CD14-positive monocyte (primary cell): ENCODE data around the gene PSTPIP2. TPM values are rescaled to one million over a fixed set of nuclear protein-coding genes. Genes with fewer than 3 reads are reported as not detected.

Experiments used
- DNase-seq, 3 donors: peaks; one replicate each; pipeline ENCODE4 v3.0.0-alpha.2; 2011 to 2022
- H2AFZ ChIP-seq: 2 replicates; pipeline ENCODE4 v1.6.0; 2012; ENCODE audit warnings: mild to moderate bottlenecking, low read depth, low read length, inconsistent platforms; ENCODE audit not compliant: insufficient read depth, poor library complexity, severe bottlenecking
- H3K27ac ChIP-seq, 2 donors: 1 replicate in 1 of 2; 2 replicates in 1 of 2; pipeline ENCODE4 v1.5.1; 2012 to 2013; ENCODE audit warnings: low read length in 2 of 2, control low read depth in 1 of 2, inconsistent platforms in 1 of 2, low read depth in 1 of 2, mild to moderate bottlenecking in 1 of 2
- H3K27me3 ChIP-seq, 2 donors: one replicate each; pipeline versions ENCODE4 v1.6.0 to v1.6.1; 2011 to 2013; ENCODE audit warnings: low read length in 2 of 2; ENCODE audit not compliant: control insufficient read depth in 2 of 2, insufficient read depth in 2 of 2
- H3K36me3 ChIP-seq, 2 donors: replicated peaks in 1 of 2; 1 replicate in 1 of 2; 2 replicates in 1 of 2; pipeline versions ENCODE4 v1.5.1 to v1.6.1; 2012 to 2013; ENCODE audit warnings: low read length in 2 of 2, control low read depth in 1 of 2, inconsistent platforms in 1 of 2, mild to moderate bottlenecking in 1 of 2; ENCODE audit not compliant: insufficient read depth in 2 of 2, control insufficient read depth in 1 of 2
- H3K4me1 ChIP-seq, 2 donors: 1 replicate in 1 of 2; 2 replicates in 1 of 2; pipeline versions ENCODE4 v1.5.1 to v1.6.1; 2012 to 2013; ENCODE audit warnings: low read length in 2 of 2, control low read depth in 1 of 2, inconsistent platforms in 1 of 2, mild to moderate bottlenecking in 1 of 2, moderate library complexity in 1 of 2; ENCODE audit not compliant: insufficient read depth in 2 of 2, control insufficient read depth in 1 of 2
- H3K4me2 ChIP-seq: replicated peaks from 2 replicates; pipeline ENCODE3; 2012; ENCODE audit warnings: low read length, moderate library complexity, mild to moderate bottlenecking; ENCODE audit not compliant: poor library complexity, severe bottlenecking; ENCODE audit errors: extremely low read depth
- H3K4me3 ChIP-seq, 3 experiments: fragments of 200-600 bp in 1 of 3; sonication (generic) in 1 of 3; replicated peaks in 1 of 3; 1 replicate in 2 of 3; 2 replicates in 1 of 3; pipeline ENCODE4 v1.5.1; 2011 to 2013; ENCODE audit warnings: low read length in 3 of 3, mild to moderate bottlenecking in 3 of 3, control low read depth in 2 of 3, low read depth in 2 of 3, inconsistent platforms in 1 of 3, moderate library complexity in 1 of 3
- H3K79me2 ChIP-seq: 2 replicates; pipeline ENCODE4 v1.6.0; 2012; ENCODE audit warnings: mild to moderate bottlenecking, control low read depth, inconsistent platforms, low read length, moderate library complexity; ENCODE audit not compliant: insufficient read depth
- H3K9ac ChIP-seq: 2 replicates; pipeline ENCODE4 v1.6.0; 2017; ENCODE audit warnings: low read length, mild to moderate bottlenecking; ENCODE audit not compliant: insufficient read depth, poor library complexity, severe bottlenecking
- H3K9me3 ChIP-seq, 2 donors: replicated peaks in 1 of 2; 1 replicate in 1 of 2; 2 replicates in 1 of 2; pipeline versions ENCODE4 v1.5.1 to v1.6.1; 2012 to 2013; ENCODE audit warnings: low read length in 2 of 2, control low read depth in 1 of 2; ENCODE audit not compliant: control insufficient read depth in 1 of 2, insufficient read depth in 1 of 2
- H4K20me1 ChIP-seq: 2 replicates; pipeline ENCODE4 v1.6.0; 2012; ENCODE audit warnings: mild to moderate bottlenecking, low read length, control low read depth, moderate library complexity; ENCODE audit not compliant: insufficient read depth
- H3K27ac Mint-ChIP-seq, 7 donors: one replicate each; pipeline ENCODE4 v1.8.0; 2020; ENCODE audit warnings: mild to moderate bottlenecking in 7 of 7, mixed read lengths in 7 of 7, moderate library complexity in 6 of 7, inconsistent platforms in 2 of 7
- H3K27me3 Mint-ChIP-seq, 3 donors: one replicate each; pipeline ENCODE4 v1.8.0; 2021 to 2022; ENCODE audit warnings: low read depth in 3 of 3, mild to moderate bottlenecking in 3 of 3, mixed read lengths in 3 of 3, moderate library complexity in 3 of 3, inconsistent platforms in 1 of 3
- H3K36me3 Mint-ChIP-seq, 2 donors: one replicate each; pipeline ENCODE4 v1.8.0; 2020; ENCODE audit warnings: mixed read lengths in 2 of 2, inconsistent platforms in 1 of 2, mild to moderate bottlenecking in 1 of 2
- H3K4me1 Mint-ChIP-seq: one replicate; pipeline ENCODE4 v1.8.0; 2020; ENCODE audit warnings: mild to moderate bottlenecking, mixed read lengths
- H3K4me3 Mint-ChIP-seq, 2 donors: one replicate each; pipeline ENCODE4 v1.8.0; 2020; ENCODE audit warnings: mild to moderate bottlenecking in 2 of 2, mixed read lengths in 2 of 2, moderate library complexity in 1 of 2
- H3K9me3 Mint-ChIP-seq, 7 donors: one replicate each; pipeline ENCODE4 v1.8.0; 2020 to 2022; ENCODE audit warnings: mixed read lengths in 7 of 7, mild to moderate bottlenecking in 6 of 7, moderate library complexity in 6 of 7, inconsistent platforms in 2 of 7
- CTCF ChIP-seq: fragments of 200-600 bp; IDR thresholded peaks from one replicate; pipeline ENCODE4 v1.8.0; 2022; ENCODE audit warnings: antibody characterized with exemption, mild to moderate bottlenecking
- WGBS: methylation state at CpG from one replicate; pipeline ENCODE4 v1.1.5; 2013; ENCODE audit warnings: missing lambda C conversion rate; ENCODE audit not compliant: insufficient coverage; 5-methylcytosine and 5-hydroxymethylcytosine counted together
- intact Hi-C, 2 donors: fragments of 100-400 bp; cut with micrococcal nuclease; formaldehyde crosslinking; loops; one replicate each; pipeline versions ENCODE4 v1.15.0 to v1.15.1; 2023
- polyA plus RNA-seq, 3 donors: library from polyadenylated mRNA; depleted of rRNA in 1 of 3; unstranded in 2 of 3; stranded (reverse) in 1 of 3; fragments of 300-500 nt in 2 of 3; fragments of >200 nt in 1 of 3; fragmentation: Illumina TruSeq in 2 of 3; gene quantifications; 1 replicate in 2 of 3; 2 replicates in 1 of 3; pipeline ENCODE4 v1.2.3, GENCODE V29; 2012 to 2021

Gene PSTPIP2
- polyA plus RNA-seq, 3 donors = 35.0 to 64.1 (median 42.3) TPM

- H3K27me3 ChIP-seq = no peaks in the 10 kb centered on the region
- no peaks in the 10 kb centered on the region for H3K9me3 ChIP-seq
- H3K4me2 ChIP-seq = no peak overlapping the region
- H3K36me3 ChIP-seq = no peaks in the 10 kb centered on the region
- H4K20me1 ChIP-seq = peaks cover 79% of the 10 kb centered on the region
- no peak for TF ChIP-seq CTCF
- H3K4me1 ChIP-seq = peaks cover 7 to 13% of the 10 kb centered on the region in 2 donors
- H3K9me3 Mint-ChIP-seq = no peaks in the 10 kb centered on the region
- peaks cover 0 to 1% (median 0%) of the 10 kb centered on the region in 3 donors for H3K27me3 Mint-ChIP-seq
- peaks cover 95% of the 10 kb centered on the region for H3K79me2 ChIP-seq
- no peak for DNase-seq
- peaks cover 39% of the 10 kb centered on the region for H3K4me1 Mint-ChIP-seq
- no peak overlapping the region for H3K9ac ChIP-seq
- peak overlapping the region in 3 of 7 donors; percentile 19 to 72 (median 26) for H3K27ac Mint-ChIP-seq
- no peak overlapping the region for H3K4me3 Mint-ChIP-seq
- H3K4me3 ChIP-seq = no peak overlapping the region
- WGBS = no CpG with 5 or more reads among the region's 1 CpG
- intact Hi-C loops = no loop called here
- peak overlapping the region in 1 of 2 donors; percentile 36 for H3K27ac ChIP-seq
- H3K36me3 Mint-ChIP-seq = peaks cover 5 to 24% of the 10 kb centered on the region in 2 donors
- H2AFZ ChIP-seq = no peak overlapping the region
These were observed 10.3 kb downstream of the PSTPIP2 start for GRCh38 chr18:46061796-46062195.

GRCh38 chr18:46061387-46061786 is 10.7 kb downstream of the PSTPIP2 start:
- H3K36me3 ChIP-seq = no peaks in the 10 kb centered on the region
- intact Hi-C loops = no loop called here
- H3K4me1 ChIP-seq = peaks cover 7 to 13% of the 10 kb centered on the region in 2 donors
- 75% methylated on average over 2 of the region's 3 CpGs for WGBS
- H3K79me2 ChIP-seq = peaks cover 93% of the 10 kb centered on the region
- H3K4me1 Mint-ChIP-seq = peaks cover 39% of the 10 kb centered on the region
- H3K4me3 ChIP-seq = no peak overlapping the region
- no peak overlapping the region for H3K4me2 ChIP-seq
- TF ChIP-seq CTCF = no peak
- no peak overlapping the region for H2AFZ ChIP-seq
- H4K20me1 ChIP-seq = peaks cover 79% of the 10 kb centered on the region
- peaks cover 4 to 23% of the 10 kb centered on the region in 2 donors for H3K36me3 Mint-ChIP-seq
- peaks cover 0 to 1% (median 0%) of the 10 kb centered on the region in 3 donors for H3K27me3 Mint-ChIP-seq
- H3K9me3 Mint-ChIP-seq = no peaks in the 10 kb centered on the region
- DNase-seq = no peak
- H3K27me3 ChIP-seq = no peaks in the 10 kb centered on the region
- no peak overlapping the region for H3K4me3 Mint-ChIP-seq
- H3K9me3 ChIP-seq = no peaks in the 10 kb centered on the region
- no peak overlapping the region for H3K9ac ChIP-seq
- peak overlapping the region in 1 of 2 donors; percentile 36 for H3K27ac ChIP-seq
- peak overlapping the region in 4 of 7 donors; percentile 0 to 72 (median 16) for H3K27ac Mint-ChIP-seq
